B cell (primary cell): ENCODE measurements around the gene SMIM41.

Source experiments
- CTCF ChIP-seq: fragments of 200-600 bp; IDR thresholded peaks from one replicate; pipeline ENCODE4 v1.8.0; 2022; ENCODE audit warnings: antibody characterized with exemption, mild to moderate bottlenecking
- EZH2 ChIP-seq: IDR thresholded peaks from 2 replicates; pipeline ENCODE4 v1.6.1; 2012; ENCODE audit warnings: borderline replicate concordance, low read depth, mild to moderate bottlenecking, moderate library complexity, low read length; ENCODE audit not compliant: insufficient read depth, poor library complexity, severe bottlenecking

GRCh38 chr12:52137746-52138145 lies 58.2 kb downstream of the SMIM41 start:
- TF ChIP-seq CTCF (no peak), EZH2 (no peak)
